Measurements from ENCODE around the gene FBLN5. TPM values are rescaled to one million over a fixed set of nuclear protein-coding genes. Genes with fewer than 3 reads are reported as not detected.

FBLN5 gene
- total RNA-seq, 1 experiment from 2014 or later = 0.23 TPM

DNA sequence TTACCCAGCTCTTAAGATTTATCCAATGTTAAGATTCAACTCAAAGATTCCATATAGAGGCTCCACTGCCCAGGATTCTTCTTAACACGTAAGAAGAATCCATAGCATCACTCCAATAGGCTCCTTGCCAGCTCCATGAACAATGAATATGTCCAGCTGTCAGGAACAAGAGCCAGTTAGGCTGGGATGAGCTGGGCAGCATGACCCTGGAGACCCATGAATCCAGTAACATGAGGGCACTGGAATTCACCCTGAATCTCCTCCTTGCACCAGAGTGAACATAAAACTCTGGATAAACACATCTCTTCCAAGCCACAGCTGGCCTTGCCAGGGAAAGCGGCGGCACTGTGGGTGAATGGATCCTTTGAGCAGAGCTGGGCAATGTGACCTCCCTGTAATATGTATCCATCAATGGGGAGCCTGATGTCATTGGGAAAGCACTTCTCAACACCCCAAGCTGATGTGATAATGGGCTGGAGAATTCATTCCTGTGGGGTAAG lies 55.7 kb downstream of the FBLN5 start:
- BruUV-seq (replicated peaks) = no TSS peak
- no peaks in the 10 kb centered on the region for H3K4me1 ChIP-seq (ENCODE audit: control insufficient read depth, insufficient read depth, low read length)
- in situ Hi-C loops (cut with HindIII; ENCODE audit: low pct_unique_long_range_greater_than_20kb, low sequenced_read_pairs) (no loop called here), intact Hi-C loops (cut with micrococcal nuclease; ENCODE audit: unreplicated experiment) (no loop called here)
- H3K36me3 ChIP-seq (ENCODE audit: control insufficient read depth, insufficient read depth, low read length) = no peaks in the 10 kb centered on the region
- TF ChIP-seq SIN3A (IDR thresholded peaks at IDR 0.05; ENCODE audit: borderline replicate concordance, insufficient read depth, low read depth, low read length) (no peak), TCF7L2 (IDR thresholded peaks at IDR 0.05; ENCODE audit: low read depth, low read length) (no peak), POLR2AphosphoS5 (IDR thresholded peaks at IDR 0.05; ENCODE audit: low read depth, low read length) (no peak)
- TF ChIP-seq, protein P1, sequence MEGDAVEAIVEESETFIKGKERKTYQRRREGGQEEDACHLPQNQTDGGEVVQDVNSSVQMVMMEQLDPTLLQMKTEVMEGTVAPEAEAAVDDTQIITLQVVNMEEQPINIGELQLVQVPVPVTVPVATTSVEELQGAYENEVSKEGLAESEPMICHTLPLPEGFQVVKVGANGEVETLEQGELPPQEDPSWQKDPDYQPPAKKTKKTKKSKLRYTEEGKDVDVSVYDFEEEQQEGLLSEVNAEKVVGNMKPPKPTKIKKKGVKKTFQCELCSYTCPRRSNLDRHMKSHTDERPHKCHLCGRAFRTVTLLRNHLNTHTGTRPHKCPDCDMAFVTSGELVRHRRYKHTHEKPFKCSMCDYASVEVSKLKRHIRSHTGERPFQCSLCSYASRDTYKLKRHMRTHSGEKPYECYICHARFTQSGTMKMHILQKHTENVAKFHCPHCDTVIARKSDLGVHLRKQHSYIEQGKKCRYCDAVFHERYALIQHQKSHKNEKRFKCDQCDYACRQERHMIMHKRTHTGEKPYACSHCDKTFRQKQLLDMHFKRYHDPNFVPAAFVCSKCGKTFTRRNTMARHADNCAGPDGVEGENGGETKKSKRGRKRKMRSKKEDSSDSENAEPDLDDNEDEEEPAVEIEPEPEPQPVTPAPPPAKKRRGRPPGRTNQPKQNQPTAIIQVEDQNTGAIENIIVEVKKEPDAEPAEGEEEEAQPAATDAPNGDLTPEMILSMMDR (IDR thresholded peaks at IDR 0.05) = no peak
- ATAC-seq (no peak), DNase-seq (ENCODE audit: low read depth, low spot score) (no peak)
- no peaks in the 10 kb centered on the region for H3K9me3 ChIP-seq (ENCODE audit: control insufficient read depth, insufficient read depth, low read depth, low read length)
- ChIA-PET CTCF (no interaction called here), POLR2A (no interaction called here)
- no peak overlapping the region for H3K27ac ChIP-seq (ENCODE audit: low read length)
- H3K4me3 ChIP-seq (ENCODE audit: low read depth in 2 of 2, low read length in 2 of 2) = no peak overlapping the region
- H3K27me3 ChIP-seq (ENCODE audit: control insufficient read depth, insufficient read depth, low read length) = no peaks in the 10 kb centered on the region

DNA sequence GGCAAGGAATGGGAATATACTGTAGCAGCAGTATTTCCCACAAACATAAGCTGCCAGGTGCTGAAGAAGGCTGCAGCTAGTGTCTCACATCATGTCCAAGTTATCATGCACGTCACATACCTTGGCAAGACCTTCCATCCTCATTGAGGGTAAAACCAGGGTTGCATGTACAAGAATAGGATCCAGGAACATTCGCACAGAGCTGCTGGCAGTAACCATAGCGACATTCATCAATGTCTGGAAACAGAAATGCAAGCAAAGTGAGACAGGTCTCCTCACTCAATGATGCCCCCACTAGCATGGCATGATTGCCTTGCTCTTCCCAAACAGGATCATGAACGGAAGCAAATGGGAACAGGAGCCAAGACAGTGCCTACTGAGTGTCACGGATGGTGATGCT lies 56.4 kb downstream of the FBLN5 start:
- no TSS peak for BruUV-seq (replicated peaks)
- no peaks in the 10 kb centered on the region for H3K36me3 ChIP-seq (ENCODE audit: control insufficient read depth, insufficient read depth, low read length)
- ChIA-PET POLR2A (no interaction called here), CTCF (no interaction called here)
- no peak for ATAC-seq
- TF ChIP-seq POLR2AphosphoS5 (IDR thresholded peaks at IDR 0.05; ENCODE audit: low read depth, low read length) = no peak
- no peak for TF ChIP-seq TCF7L2 (IDR thresholded peaks at IDR 0.05; ENCODE audit: low read depth, low read length)
- TF ChIP-seq, protein P1 (IDR thresholded peaks at IDR 0.05) = no peak
- TF ChIP-seq, protein P2, sequence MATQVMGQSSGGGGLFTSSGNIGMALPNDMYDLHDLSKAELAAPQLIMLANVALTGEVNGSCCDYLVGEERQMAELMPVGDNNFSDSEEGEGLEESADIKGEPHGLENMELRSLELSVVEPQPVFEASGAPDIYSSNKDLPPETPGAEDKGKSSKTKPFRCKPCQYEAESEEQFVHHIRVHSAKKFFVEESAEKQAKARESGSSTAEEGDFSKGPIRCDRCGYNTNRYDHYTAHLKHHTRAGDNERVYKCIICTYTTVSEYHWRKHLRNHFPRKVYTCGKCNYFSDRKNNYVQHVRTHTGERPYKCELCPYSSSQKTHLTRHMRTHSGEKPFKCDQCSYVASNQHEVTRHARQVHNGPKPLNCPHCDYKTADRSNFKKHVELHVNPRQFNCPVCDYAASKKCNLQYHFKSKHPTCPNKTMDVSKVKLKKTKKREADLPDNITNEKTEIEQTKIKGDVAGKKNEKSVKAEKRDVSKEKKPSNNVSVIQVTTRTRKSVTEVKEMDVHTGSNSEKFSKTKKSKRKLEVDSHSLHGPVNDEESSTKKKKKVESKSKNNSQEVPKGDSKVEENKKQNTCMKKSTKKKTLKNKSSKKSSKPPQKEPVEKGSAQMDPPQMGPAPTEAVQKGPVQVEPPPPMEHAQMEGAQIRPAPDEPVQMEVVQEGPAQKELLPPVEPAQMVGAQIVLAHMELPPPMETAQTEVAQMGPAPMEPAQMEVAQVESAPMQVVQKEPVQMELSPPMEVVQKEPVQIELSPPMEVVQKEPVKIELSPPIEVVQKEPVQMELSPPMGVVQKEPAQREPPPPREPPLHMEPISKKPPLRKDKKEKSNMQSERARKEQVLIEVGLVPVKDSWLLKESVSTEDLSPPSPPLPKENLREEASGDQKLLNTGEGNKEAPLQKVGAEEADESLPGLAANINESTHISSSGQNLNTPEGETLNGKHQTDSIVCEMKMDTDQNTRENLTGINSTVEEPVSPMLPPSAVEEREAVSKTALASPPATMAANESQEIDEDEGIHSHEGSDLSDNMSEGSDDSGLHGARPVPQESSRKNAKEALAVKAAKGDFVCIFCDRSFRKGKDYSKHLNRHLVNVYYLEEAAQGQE (IDR thresholded peaks at IDR 0.05; ENCODE audit: insufficient read depth in 1 of 2, low read depth in 2 of 2, low read length in 1 of 2) = no peak
- no peak for TF ChIP-seq SIN3A (IDR thresholded peaks at IDR 0.05; ENCODE audit: borderline replicate concordance, insufficient read depth, low read depth, low read length)
- intact Hi-C loops (cut with micrococcal nuclease; ENCODE audit: unreplicated experiment) = no loop called here
- H3K27me3 ChIP-seq (ENCODE audit: control insufficient read depth, insufficient read depth, low read length) = no peaks in the 10 kb centered on the region
- H3K9me3 ChIP-seq (ENCODE audit: control insufficient read depth, insufficient read depth, low read depth, low read length) = no peaks in the 10 kb centered on the region
- DNase-seq (ENCODE audit: low read depth, low spot score) = no peak
- no peak overlapping the region for H3K27ac ChIP-seq (ENCODE audit: low read length)
- H3K4me3 ChIP-seq (ENCODE audit: low read depth in 2 of 2, low read length in 2 of 2) = no peak overlapping the region
- in situ Hi-C loops (cut with HindIII; ENCODE audit: low pct_unique_long_range_greater_than_20kb, low sequenced_read_pairs) = no loop called here
- no peaks in the 10 kb centered on the region for H3K4me1 ChIP-seq (ENCODE audit: control insufficient read depth, insufficient read depth, low read length)

All from Panc1 (cell line).